Measurements from ENCODE around the gene ATP8A2. TPM values are rescaled to one million over a fixed set of nuclear protein-coding genes. Genes with fewer than 3 reads are reported as not detected.

Gene ATP8A2
- total and polyA plus RNA-seq, 4 donors = 0.01 to 0.08 (median 0.05) TPM; not detected in 1

GRCh38 chr13:25836574-25837336, 465.0 kb downstream of the ATP8A2 start:
- Histone ChIP-seq H3K27ac (ENCODE audit: low read depth in 1 of 2, low read length in 2 of 2) (no peak overlapping the region), H3K4me3 (ENCODE audit: low read depth in 1 of 3, low read length in 3 of 3) (no peak overlapping the region), H3K9me3 (ENCODE audit: control insufficient read depth in 4 of 4, low read length in 3 of 4) (no peaks in the 10 kb centered on the region), H3K27me3 (ENCODE audit: control insufficient read depth in 4 of 4, insufficient read depth in 4 of 4, low read length in 3 of 4) (peaks cover 0 to 3% (median under 1%) of the 10 kb centered on the region in 4 donors), H3K4me1 (ENCODE audit: control insufficient read depth in 4 of 4, insufficient read depth in 4 of 4, low read length in 3 of 4) (no peaks in the 10 kb centered on the region), H3K36me3 (ENCODE audit: control insufficient read depth in 4 of 4, insufficient read depth in 3 of 4, low read depth in 1 of 4, low read length in 3 of 4) (no peaks in the 10 kb centered on the region), H3K9ac (ENCODE audit: low read depth in 1 of 2, low read length in 2 of 2) (no peak overlapping the region)
- TF ChIP-seq SP1 (IDR thresholded peaks at IDR 0.05) = no peak
- TF ChIP-seq FOXA2 (IDR thresholded peaks at IDR 0.05) = no peak
- no peak for TF ChIP-seq TAF1 (conservative IDR thresholded peaks at IDR 0.05)
- TF ChIP-seq RXRA (IDR thresholded peaks at IDR 0.05) = no peak
- no peak for TF ChIP-seq ZBTB33 (IDR thresholded peaks at IDR 0.05)
- no peak for TF ChIP-seq HNF4G (IDR thresholded peaks at IDR 0.05)
- TF ChIP-seq, protein P1, sequence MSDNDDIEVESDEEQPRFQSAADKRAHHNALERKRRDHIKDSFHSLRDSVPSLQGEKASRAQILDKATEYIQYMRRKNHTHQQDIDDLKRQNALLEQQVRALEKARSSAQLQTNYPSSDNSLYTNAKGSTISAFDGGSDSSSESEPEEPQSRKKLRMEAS (IDR thresholded peaks at IDR 0.05) = no peak
- TF ChIP-seq GABPA (IDR thresholded peaks at IDR 0.05 in 1 of 2, conservative IDR thresholded peaks at IDR 0.05 in 1 of 2) = no peak
- TF ChIP-seq NR2F2 (IDR thresholded peaks at IDR 0.05) = no peak
- TF ChIP-seq JUND (IDR thresholded peaks at IDR 0.05) = no peak
- TF ChIP-seq YY1 (IDR thresholded peaks at IDR 0.05) = no peak
- TF ChIP-seq, protein P2, sequence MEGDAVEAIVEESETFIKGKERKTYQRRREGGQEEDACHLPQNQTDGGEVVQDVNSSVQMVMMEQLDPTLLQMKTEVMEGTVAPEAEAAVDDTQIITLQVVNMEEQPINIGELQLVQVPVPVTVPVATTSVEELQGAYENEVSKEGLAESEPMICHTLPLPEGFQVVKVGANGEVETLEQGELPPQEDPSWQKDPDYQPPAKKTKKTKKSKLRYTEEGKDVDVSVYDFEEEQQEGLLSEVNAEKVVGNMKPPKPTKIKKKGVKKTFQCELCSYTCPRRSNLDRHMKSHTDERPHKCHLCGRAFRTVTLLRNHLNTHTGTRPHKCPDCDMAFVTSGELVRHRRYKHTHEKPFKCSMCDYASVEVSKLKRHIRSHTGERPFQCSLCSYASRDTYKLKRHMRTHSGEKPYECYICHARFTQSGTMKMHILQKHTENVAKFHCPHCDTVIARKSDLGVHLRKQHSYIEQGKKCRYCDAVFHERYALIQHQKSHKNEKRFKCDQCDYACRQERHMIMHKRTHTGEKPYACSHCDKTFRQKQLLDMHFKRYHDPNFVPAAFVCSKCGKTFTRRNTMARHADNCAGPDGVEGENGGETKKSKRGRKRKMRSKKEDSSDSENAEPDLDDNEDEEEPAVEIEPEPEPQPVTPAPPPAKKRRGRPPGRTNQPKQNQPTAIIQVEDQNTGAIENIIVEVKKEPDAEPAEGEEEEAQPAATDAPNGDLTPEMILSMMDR (IDR thresholded peaks at IDR 0.05; ENCODE audit: low read depth, low read length, missing input control) = no peak
- no peak for TF ChIP-seq FOXA1 (IDR thresholded peaks at IDR 0.05)
- TF ChIP-seq EGR1 (IDR thresholded peaks at IDR 0.05; ENCODE audit: low read depth in 2 of 2) = no peak
- TF ChIP-seq, protein P3, sequence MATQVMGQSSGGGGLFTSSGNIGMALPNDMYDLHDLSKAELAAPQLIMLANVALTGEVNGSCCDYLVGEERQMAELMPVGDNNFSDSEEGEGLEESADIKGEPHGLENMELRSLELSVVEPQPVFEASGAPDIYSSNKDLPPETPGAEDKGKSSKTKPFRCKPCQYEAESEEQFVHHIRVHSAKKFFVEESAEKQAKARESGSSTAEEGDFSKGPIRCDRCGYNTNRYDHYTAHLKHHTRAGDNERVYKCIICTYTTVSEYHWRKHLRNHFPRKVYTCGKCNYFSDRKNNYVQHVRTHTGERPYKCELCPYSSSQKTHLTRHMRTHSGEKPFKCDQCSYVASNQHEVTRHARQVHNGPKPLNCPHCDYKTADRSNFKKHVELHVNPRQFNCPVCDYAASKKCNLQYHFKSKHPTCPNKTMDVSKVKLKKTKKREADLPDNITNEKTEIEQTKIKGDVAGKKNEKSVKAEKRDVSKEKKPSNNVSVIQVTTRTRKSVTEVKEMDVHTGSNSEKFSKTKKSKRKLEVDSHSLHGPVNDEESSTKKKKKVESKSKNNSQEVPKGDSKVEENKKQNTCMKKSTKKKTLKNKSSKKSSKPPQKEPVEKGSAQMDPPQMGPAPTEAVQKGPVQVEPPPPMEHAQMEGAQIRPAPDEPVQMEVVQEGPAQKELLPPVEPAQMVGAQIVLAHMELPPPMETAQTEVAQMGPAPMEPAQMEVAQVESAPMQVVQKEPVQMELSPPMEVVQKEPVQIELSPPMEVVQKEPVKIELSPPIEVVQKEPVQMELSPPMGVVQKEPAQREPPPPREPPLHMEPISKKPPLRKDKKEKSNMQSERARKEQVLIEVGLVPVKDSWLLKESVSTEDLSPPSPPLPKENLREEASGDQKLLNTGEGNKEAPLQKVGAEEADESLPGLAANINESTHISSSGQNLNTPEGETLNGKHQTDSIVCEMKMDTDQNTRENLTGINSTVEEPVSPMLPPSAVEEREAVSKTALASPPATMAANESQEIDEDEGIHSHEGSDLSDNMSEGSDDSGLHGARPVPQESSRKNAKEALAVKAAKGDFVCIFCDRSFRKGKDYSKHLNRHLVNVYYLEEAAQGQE (IDR thresholded peaks at IDR 0.05) = no peak
- TF ChIP-seq RAD21 (IDR thresholded peaks at IDR 0.05) = no peak
- TF ChIP-seq HNF4A (conservative IDR thresholded peaks at IDR 0.05) = no peak
- TF ChIP-seq ATF3 (IDR thresholded peaks at IDR 0.05) = no peak
- 69% methylated on average over 12 of the region's 12 CpGs for WGBS
- no peak for DNase-seq (ENCODE audit: low spot score)

Measured in liver (tissue), 9 donors.